Endothelial cell of umbilical vein (primary cell): ENCODE measurements around the gene HSD17B8. TPM values are rescaled to one million over a fixed set of nuclear protein-coding genes. Genes with fewer than 3 reads are reported as not detected.

Experiments used
- BruUV-seq: library from RNA; stranded (reverse); fragments of 400-500 nt; replicated peaks from 2 replicates; lab custom pipeline; 2021; lab: Mats Ljungman, UMichigan
- CTCF ChIA-PET: fragments of 300-600, 350-600 bp; sonication (Branson Sonifier 250); formaldehyde crosslinking; loops from one replicate; lab custom pipeline; 2021; ENCODE audit warnings: antibody characterized with exemption, inconsistent platforms; lab: Charles Lee
- POLR2A ChIA-PET: fragments of 300-600, 350-600 bp; sonication (Branson Sonifier 250); formaldehyde crosslinking; loops from one replicate; lab custom pipeline; 2021; ENCODE audit warnings: antibody characterized with exemption, inconsistent platforms; lab: Charles Lee
- DNase-seq: peaks from one replicate; pipeline ENCODE4 v3.0.0-alpha.2; 2011; ENCODE audit warnings: low read depth, low spot score
- FAIRE-seq: peaks from 2 replicates; lab custom pipeline; 2011; peaks lifted over from hg19 to GRCh38; lab: Jason Lieb, UNC
- H2AFZ ChIP-seq: 2 replicates; pipeline ENCODE4 v1.6.0; 2012; ENCODE audit warnings: low read depth, low read length, control low read depth, inconsistent platforms
- H3K27ac ChIP-seq: 2 replicates; pipeline ENCODE4 v1.5.1; 2011; ENCODE audit warnings: low read depth, mild to moderate bottlenecking, control low read depth, low read length, moderate library complexity; ENCODE audit not compliant: insufficient read depth
- H3K27me3 ChIP-seq, 2 experiments: 2 replicates each; pipeline versions ENCODE4 v1.6.0 to v1.6.1; 2011; ENCODE audit warnings: low read length in 2 of 2, mixed read lengths in 1 of 2; ENCODE audit not compliant: control insufficient read depth in 2 of 2, insufficient read depth in 2 of 2
- H3K36me3 ChIP-seq, 2 experiments: 2 replicates in 1 of 2; 3 replicates in 1 of 2; pipeline ENCODE4 v1.5.1; 2011; ENCODE audit warnings: low read length in 2 of 2, mild to moderate bottlenecking in 1 of 2, moderate library complexity in 1 of 2; ENCODE audit not compliant: control insufficient read depth in 2 of 2, insufficient read depth in 2 of 2; ENCODE audit errors: extremely low read depth in 1 of 2
- H3K4me1 ChIP-seq: 3 replicates; pipeline ENCODE4 v1.5.1; 2011; ENCODE audit warnings: mild to moderate bottlenecking, low read length; ENCODE audit not compliant: control insufficient read depth, insufficient read depth; ENCODE audit errors: extremely low read depth
- H3K4me2 ChIP-seq: 2 replicates; pipeline ENCODE4 v1.6.1; 2011; ENCODE audit warnings: low read length, control low read depth, mixed read lengths; ENCODE audit not compliant: insufficient read depth
- H3K4me3 ChIP-seq, 3 experiments: fragments of 200-600 bp in 1 of 3; sonication (generic), shearing (Covaris generic) in 1 of 3; replicated peaks in 1 of 3; 2 replicates each; pipeline ENCODE4 v1.5.1; 2011 to 2016; ENCODE audit warnings: control low read depth in 3 of 3, low read length in 3 of 3, mild to moderate bottlenecking in 2 of 3, inconsistent platforms in 1 of 3, low read depth in 1 of 3, moderate library complexity in 1 of 3; ENCODE audit not compliant: insufficient read depth in 1 of 3
- H3K79me2 ChIP-seq: 2 replicates; pipeline ENCODE4 v1.6.0; 2012; ENCODE audit warnings: low read length, inconsistent platforms; ENCODE audit not compliant: control insufficient read depth, insufficient read depth
- H3K9ac ChIP-seq: replicated peaks from 2 replicates; pipeline ENCODE3; 2011; ENCODE audit warnings: low read length, control low read depth; ENCODE audit not compliant: insufficient read depth; ENCODE audit errors: extremely low read depth
- H3K9me1 ChIP-seq: replicated peaks from 3 replicates; pipeline ENCODE4 v1.6.0; 2011; ENCODE audit warnings: mild to moderate bottlenecking, low read length; ENCODE audit not compliant: control insufficient read depth, insufficient read depth; ENCODE audit errors: extremely low read depth
- H3K9me3 ChIP-seq: replicated peaks from 2 replicates; pipeline ENCODE4 v1.5.1; 2012; ENCODE audit warnings: low read length, inconsistent platforms; ENCODE audit not compliant: control insufficient read depth, insufficient read depth
- H4K20me1 ChIP-seq: replicated peaks from 2 replicates; pipeline ENCODE3; 2011; ENCODE audit warnings: mild to moderate bottlenecking, low read length; ENCODE audit not compliant: control insufficient read depth, insufficient read depth; ENCODE audit errors: extremely low read depth
- CTCF ChIP-seq, 2 donors: IDR thresholded peaks; 1 replicate in 1 of 2; 2 replicates in 1 of 2; pipeline ENCODE4 v1.5.1; 2011; ENCODE audit warnings: low read length in 2 of 2, mild to moderate bottlenecking in 2 of 2, moderate library complexity in 2 of 2, control low read depth in 1 of 2, inconsistent platforms in 1 of 2, low read depth in 1 of 2; ENCODE audit not compliant: insufficient read depth in 1 of 2; ENCODE audit errors: extremely low read depth in 1 of 2
- EZH2 ChIP-seq: IDR thresholded peaks from 2 replicates; pipeline ENCODE4 v1.6.1; 2012; ENCODE audit warnings: borderline replicate concordance, low read depth, mild to moderate bottlenecking, moderate library complexity, low read length, inconsistent platforms; ENCODE audit not compliant: severe bottlenecking
- FOS ChIP-seq: IDR thresholded peaks from 2 replicates; pipeline ENCODE4 v1.6.1; 2011; ENCODE audit warnings: mild to moderate bottlenecking, low read length, moderate library complexity, borderline replicate concordance; ENCODE audit not compliant: insufficient read depth
- GATA2 ChIP-seq: IDR thresholded peaks from 2 replicates; pipeline ENCODE4 v1.7.0; 2011; ENCODE audit warnings: low read depth, mild to moderate bottlenecking, moderate library complexity, mixed read lengths, low read length; ENCODE audit not compliant: insufficient read length, insufficient read depth
- JUN ChIP-seq: IDR thresholded peaks from 2 replicates; pipeline ENCODE4 v1.6.1; 2011; ENCODE audit warnings: borderline replicate concordance, low read depth; ENCODE audit not compliant: insufficient read length, insufficient read depth
- MAX ChIP-seq: IDR thresholded peaks from 2 replicates; pipeline ENCODE4 v1.6.1; 2011; ENCODE audit not compliant: insufficient read depth, insufficient read length
- MYC ChIP-seq: IDR thresholded peaks from one replicate; pipeline ENCODE4 v1.6.1; 2011; ENCODE audit warnings: mild to moderate bottlenecking, low read depth, low read length
- POLR2A ChIP-seq: IDR thresholded peaks from 2 replicates; pipeline ENCODE4 v1.6.1; 2012; ENCODE audit warnings: low read depth, mild to moderate bottlenecking, control low read depth, low read length
- POLR2AphosphoS5 ChIP-seq: IDR thresholded peaks from 2 replicates; pipeline ENCODE4 v1.6.1; 2012; ENCODE audit warnings: low read depth, mild to moderate bottlenecking, control low read depth, low read length, moderate library complexity; ENCODE audit not compliant: insufficient read depth
- dilution Hi-C: fragments of 300-500 bp; cut with MboI; formaldehyde crosslinking; loops from one replicate; pipeline ENCODE4 v1.15.0; 2019; ENCODE audit warnings: low sequenced_read_pairs; ENCODE audit not compliant: extremely low pct_ligation_motif_present
- intact Hi-C: fragments of 100-400 bp; cut with micrococcal nuclease; formaldehyde crosslinking; loops from one replicate; pipeline ENCODE4 v1.10.0; 2022
- polyA plus RNA-seq, 4 experiments: library from polyadenylated mRNA; depleted of rRNA in 3 of 4; stranded (reverse) in 3 of 4; unstranded in 1 of 4; fragments of >200 nt; gene quantifications; 2 replicates each; pipeline versions ENCODE4 v1.2.1 to v1.2.3, GENCODE V29; 2011 to 2012; ENCODE audit warnings: missing spikeins in 1 of 4
- total RNA-seq: library from RNA; stranded (reverse); gene quantifications from 2 replicates; pipeline ENCODE4 v1.2.3, GENCODE V29; 2021

Gene HSD17B8
- total and polyA plus RNA-seq, 2 donors (not counting 3 experiments of a cell fraction or from before 2014, with no cell fraction given): 4.0 to 8.2 TPM

GRCh38 chr6:33203443-33204164 is 851 bp upstream of the HSD17B8 start:
- DNase-seq (no peak), FAIRE-seq (no peak)
- CTCF ChIA-PET: no interaction called here
- Histone ChIP-seq H3K4me1 (peaks cover 38% of the 10 kb centered on the region), H3K9me1 (no peaks in the 10 kb centered on the region), H3K9me3 (no peaks in the 10 kb centered on the region), H3K9ac (no peak overlapping the region), H3K79me2 (peaks cover 38% of the 10 kb centered on the region), H2AFZ (no peak overlapping the region), H4K20me1 (no peaks in the 10 kb centered on the region), H3K27ac (no peak overlapping the region), H3K4me2 (no peak overlapping the region), H3K4me3 (no peak overlapping the region), H3K27me3 (no peaks in the 10 kb centered on the region), H3K36me3 (peaks cover 12 to 15% of the 10 kb centered on the region in 2 experiments)
- no TSS peak for BruUV-seq
- POLR2A ChIA-PET: no interaction called here
- dilution Hi-C loops (no loop called here), intact Hi-C loops (loop anchor here (5.0 kb wide), 2 partner anchors 109 to 231 kb away; partner anchors contain the start of gene TAPBP)
- TF ChIP-seq POLR2A (no peak), FOS (no peak), MYC (no peak), CTCF (IDR thresholded peaks at IDR 0.05; ENCODE audit: extremely low read depth in 1 of 2, insufficient read depth in 1 of 2, low read depth in 1 of 2, low read length in 2 of 2) (no peak), JUN (no peak), EZH2 (no peak), POLR2AphosphoS5 (no peak), MAX (no peak), GATA2 (no peak)
